GM21576 (cell line): ENCODE measurements around the gene GPR39.

ENCODE experiments used
- ATAC-seq: cut with Tn5 transposase; IDR thresholded peaks from one replicate; pipeline ENCODE4 v1.9.1; 2021; ENCODE audit warnings: mild to moderate bottlenecking, moderate library complexity; ENCODE audit not compliant: unreplicated experiment

GPR39 gene

GRCh38 chr2:132412021-132412420, 4.6 kb upstream of the GPR39 start:
- ATAC-seq, result no peak

- ATAC-seq, result no peak
These were observed 2.5 kb upstream of the GPR39 start for GRCh38 chr2:132414081-132414480.

GRCh38 chr2:132415256-132415914, 1.2 kb upstream of the GPR39 start:
- ATAC-seq, result no peak

GRCh38 chr2:132415915-132416722, 486 bp upstream of the GPR39 start:
- ATAC-seq, result no peak

- no peak for ATAC-seq
These were observed 928 bp downstream of the GPR39 start for GRCh38 chr2:132417430-132418035.

GRCh38 chr2:132419235-132419634, 2.6 kb downstream of the GPR39 start:
- ATAC-seq, result no peak

GRCh38 chr2:132419941-132420340, 3.3 kb downstream of the GPR39 start:
- ATAC-seq, result no peak

- no peak for ATAC-seq
These were observed 4.5 kb downstream of the GPR39 start for GRCh38 chr2:132420816-132421805.

- no peak for ATAC-seq
These were observed 6.1 kb downstream of the GPR39 start for GRCh38 chr2:132422736-132423135.

- ATAC-seq, result no peak
These were observed 8.0 kb downstream of the GPR39 start for GRCh38 chr2:132424526-132425121.

- no peak for ATAC-seq
These were observed 9.4 kb downstream of the GPR39 start for GRCh38 chr2:132426033-132426432.

GRCh38 chr2:132426656-132427055, 10.1 kb downstream of the GPR39 start:
- no peak for ATAC-seq

GRCh38 chr2:132429351-132429750, 12.7 kb downstream of the GPR39 start:
- no peak for ATAC-seq

GRCh38 chr2:132429941-132430573, 13.5 kb downstream of the GPR39 start:
- ATAC-seq, result no peak

- ATAC-seq, result no peak
These were observed 14.3 kb downstream of the GPR39 start for GRCh38 chr2:132430895-132431294.

- ATAC-seq, result no peak
These were observed 21.5 kb downstream of the GPR39 start for GRCh38 chr2:132437852-132438669.

GRCh38 chr2:132438691-132439090, 22.1 kb downstream of the GPR39 start:
- ATAC-seq, result no peak

GRCh38 chr2:132439703-132440398, 23.2 kb downstream of the GPR39 start:
- ATAC-seq, result no peak
